GM19193 (cell line): Measurements from ENCODE around the gene PTPRN2.

Source experiments
- POLR2A ChIP-seq: IDR thresholded peaks from 4 replicates; pipeline ENCODE4 v1.6.1; 2011; ENCODE audit not compliant: insufficient read depth, insufficient read length; ENCODE audit errors: extremely low read depth

PTPRN2 gene

DNA sequence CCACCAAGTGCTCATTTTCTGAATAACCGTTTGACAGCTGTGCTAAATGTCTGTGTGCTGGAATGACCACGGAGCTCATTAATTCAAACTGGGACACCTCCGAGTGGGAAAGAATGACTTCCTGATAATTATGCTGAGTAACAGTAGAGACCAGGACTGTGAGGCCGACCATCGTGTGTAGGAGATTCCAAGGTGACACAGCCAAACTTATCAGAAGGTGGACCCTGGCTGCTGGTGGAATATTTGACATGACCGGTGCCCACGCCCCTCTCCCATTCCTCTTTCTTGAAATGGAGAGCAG is 400.0 kb downstream of the PTPRN2 start:
- no peak for TF ChIP-seq POLR2A

GRCh38 chr7:158186864-158187693 is 400.5 kb downstream of the PTPRN2 start:
- no peak for TF ChIP-seq POLR2A

DNA sequence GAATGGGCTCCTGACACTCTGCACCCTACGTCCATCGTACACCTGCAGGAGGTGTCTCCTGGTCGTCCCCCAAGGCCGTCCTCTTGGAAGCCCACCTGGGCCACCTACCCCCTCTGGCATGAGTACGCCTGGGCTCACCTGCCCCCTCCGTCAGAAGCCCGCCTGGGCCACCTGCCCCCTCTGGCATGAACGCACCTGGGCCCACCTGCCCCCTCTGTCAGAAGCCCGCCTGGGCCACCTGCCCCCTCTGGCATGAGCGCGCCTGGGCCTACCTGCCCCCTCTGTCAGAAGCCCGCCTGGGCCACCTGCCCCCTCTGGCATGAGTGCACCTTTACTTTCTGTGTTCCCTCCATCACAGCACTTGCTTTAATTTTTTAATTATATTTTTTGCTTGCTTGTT is 401.2 kb downstream of the PTPRN2 start:
- TF ChIP-seq POLR2A = no peak

- no peak for TF ChIP-seq POLR2A
Observed at GRCh38 chr7:158185653-158186052, 402.0 kb downstream of the PTPRN2 start.

GRCh38 chr7:158183431-158183830 is 404.2 kb downstream of the PTPRN2 start:
- TF ChIP-seq POLR2A = no peak

- TF ChIP-seq POLR2A = no peak
Observed at GRCh38 chr7:158176561-158177173, 411.0 kb downstream of the PTPRN2 start.

- TF ChIP-seq POLR2A = no peak
Observed at GRCh38 chr7:158175779-158176178, 411.8 kb downstream of the PTPRN2 start.

- TF ChIP-seq POLR2A = no peak
Observed at GRCh38 chr7:158174947-158175346, 412.7 kb downstream of the PTPRN2 start.

DNA sequence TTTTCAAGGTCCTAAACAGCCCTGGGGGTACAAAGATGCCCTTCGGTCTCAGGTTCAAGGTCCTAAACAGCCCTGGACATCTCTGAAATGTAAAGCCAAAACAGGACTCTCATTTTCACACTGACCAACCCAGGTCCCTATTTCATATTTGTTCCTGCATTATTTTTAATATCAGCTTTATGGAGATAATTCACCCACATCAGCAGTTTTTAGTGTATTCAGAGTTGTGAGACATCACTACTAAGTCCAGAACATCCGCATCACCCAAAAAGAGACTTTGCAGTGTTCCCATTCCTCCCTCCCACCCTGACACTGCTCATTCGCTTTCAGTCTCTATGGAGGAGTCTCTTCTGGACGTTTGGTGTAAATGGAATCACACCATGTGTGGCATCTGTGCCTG is 420.2 kb downstream of the PTPRN2 start:
- TF ChIP-seq POLR2A = no peak

- no peak for TF ChIP-seq POLR2A
Observed at GRCh38 chr7:158166386-158167340, 421.0 kb downstream of the PTPRN2 start.

DNA sequence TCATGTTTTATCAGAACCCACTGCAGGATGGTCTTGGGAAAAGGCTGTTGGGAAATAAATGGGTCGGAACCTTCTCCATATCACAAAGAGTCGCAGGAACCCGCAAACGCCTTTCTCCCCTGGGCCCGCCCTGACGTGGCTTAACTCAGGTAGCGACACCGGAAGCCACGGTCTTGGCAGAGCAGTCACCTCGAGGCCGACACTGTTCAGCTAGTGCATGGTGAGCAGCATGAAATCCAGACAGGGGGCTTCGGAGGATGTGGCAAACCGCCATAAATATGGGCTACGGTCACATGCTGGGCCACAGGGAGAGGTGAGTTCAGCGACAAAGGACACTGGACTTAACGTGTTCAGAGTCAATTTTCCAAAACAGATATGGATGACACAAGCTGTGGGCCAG is 421.9 kb downstream of the PTPRN2 start:
- TF ChIP-seq POLR2A = no peak

GRCh38 chr7:158164101-158165095 is 423.2 kb downstream of the PTPRN2 start:
- TF ChIP-seq POLR2A = no peak

GRCh38 chr7:158161194-158161593 is 426.4 kb downstream of the PTPRN2 start:
- TF ChIP-seq POLR2A = no peak

- TF ChIP-seq POLR2A = no peak
Observed at GRCh38 chr7:158160199-158160598, 427.4 kb downstream of the PTPRN2 start.

GRCh38 chr7:158157460-158157859 is 430.2 kb downstream of the PTPRN2 start:
- TF ChIP-seq POLR2A = no peak

DNA sequence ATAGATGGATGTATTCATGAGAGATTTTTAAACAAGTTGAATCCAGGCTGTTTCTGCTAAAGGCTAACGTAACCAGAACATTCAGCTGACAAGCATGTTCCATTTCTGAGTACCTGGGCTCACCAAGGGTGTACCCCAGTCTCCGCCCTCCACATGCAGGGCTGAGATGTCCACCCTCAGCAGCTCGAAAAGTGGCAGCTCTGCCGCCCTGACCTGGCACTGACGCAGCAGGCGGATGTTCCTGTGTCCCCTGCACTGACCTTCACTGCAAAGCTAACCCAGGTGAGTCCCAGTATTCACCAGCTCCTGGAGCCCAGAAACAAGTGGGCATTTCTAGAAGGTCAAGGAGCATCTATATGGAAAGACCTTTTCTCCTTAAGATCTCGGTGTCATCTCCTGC is 437.4 kb downstream of the PTPRN2 start:
- TF ChIP-seq POLR2A = no peak
